HG02588 (cell line): ENCODE results near the gene SLC4A1AP.
"Not testable (repeated sequence)": the region's sequence is repeated elsewhere in the genome, so short reads cannot be mapped to it uniquely, and the experiment has no call there.

Experiments used
- ATAC-seq: cut with Tn5 transposase; IDR thresholded peaks from one replicate; pipeline ENCODE4 v1.9.1; 2021; ENCODE audit warnings: mild to moderate bottlenecking, moderate library complexity; ENCODE audit not compliant: unreplicated experiment

Gene SLC4A1AP

GRCh38 chr2:27663285-27664153 lies at the start of gene SLC4A1AP, which contains the start of gene SUPT7L:
Gene SLC4A1AP, plus strand, starts transcription at chr2:27663889. Its CDS starts 26 bp downstream, at chr2:27663915.
Gene SUPT7L, minus strand, starts transcription at chr2:27663614. Its CDS starts 1,422 bp downstream, at chr2:27662192.
- ATAC-seq = peak; percentile 63

DNA sequence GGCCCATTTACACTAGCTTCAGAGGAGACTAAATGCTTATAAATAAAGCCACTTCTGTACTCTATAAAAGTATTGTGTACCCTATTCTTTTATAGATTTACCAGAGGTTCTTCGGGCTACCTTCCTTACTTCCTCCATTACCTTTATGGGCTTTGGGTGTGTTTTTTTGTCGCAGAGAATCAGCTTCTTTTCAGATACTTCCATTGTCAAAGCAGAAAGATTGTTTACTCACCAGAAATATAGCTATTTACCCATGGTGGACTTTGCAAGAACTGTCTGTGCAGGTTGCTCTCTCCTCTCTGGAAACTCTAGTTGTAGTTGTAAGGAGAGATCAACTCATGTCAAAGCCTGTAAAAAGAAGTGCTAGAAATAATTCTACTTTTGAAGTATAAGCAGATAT lies 49.7 kb upstream of the SLC4A1AP start:
- no peak for ATAC-seq

GRCh38 chr2:27615316-27615715 lies 48.4 kb upstream of the SLC4A1AP start:
- ATAC-seq = no peak

- ATAC-seq = no peak
These were observed 42.2 kb upstream of the SLC4A1AP start for GRCh38 chr2:27621524-27621923.

GRCh38 chr2:27622921-27623384 lies 40.7 kb upstream of the SLC4A1AP start:
- ATAC-seq = no peak

- no peak for ATAC-seq
These were observed 38.7 kb upstream of the SLC4A1AP start for GRCh38 chr2:27624943-27625342.

DNA sequence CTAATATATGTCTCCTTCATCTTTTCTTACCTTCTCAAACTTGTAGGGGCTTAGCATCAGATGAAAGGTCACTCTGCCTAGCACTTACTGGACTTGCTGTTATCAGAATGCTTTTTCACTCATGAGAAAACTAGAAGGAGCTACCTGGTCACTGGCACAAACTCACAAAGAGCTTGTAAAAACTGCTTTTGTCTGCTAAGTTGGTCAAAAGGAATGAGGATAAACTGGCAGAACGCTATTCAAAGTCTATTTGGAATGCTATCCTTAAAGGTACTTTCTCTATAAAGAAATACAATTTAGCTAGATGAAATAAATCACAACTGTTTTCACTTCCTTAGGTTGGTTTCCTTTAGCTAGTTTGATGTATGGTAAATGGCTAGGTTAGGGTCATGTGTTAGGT lies 37.4 kb upstream of the SLC4A1AP start:
- ATAC-seq = not testable (repeated sequence)

GRCh38 chr2:27626921-27627320 lies 36.8 kb upstream of the SLC4A1AP start:
- ATAC-seq = not testable (repeated sequence)

DNA sequence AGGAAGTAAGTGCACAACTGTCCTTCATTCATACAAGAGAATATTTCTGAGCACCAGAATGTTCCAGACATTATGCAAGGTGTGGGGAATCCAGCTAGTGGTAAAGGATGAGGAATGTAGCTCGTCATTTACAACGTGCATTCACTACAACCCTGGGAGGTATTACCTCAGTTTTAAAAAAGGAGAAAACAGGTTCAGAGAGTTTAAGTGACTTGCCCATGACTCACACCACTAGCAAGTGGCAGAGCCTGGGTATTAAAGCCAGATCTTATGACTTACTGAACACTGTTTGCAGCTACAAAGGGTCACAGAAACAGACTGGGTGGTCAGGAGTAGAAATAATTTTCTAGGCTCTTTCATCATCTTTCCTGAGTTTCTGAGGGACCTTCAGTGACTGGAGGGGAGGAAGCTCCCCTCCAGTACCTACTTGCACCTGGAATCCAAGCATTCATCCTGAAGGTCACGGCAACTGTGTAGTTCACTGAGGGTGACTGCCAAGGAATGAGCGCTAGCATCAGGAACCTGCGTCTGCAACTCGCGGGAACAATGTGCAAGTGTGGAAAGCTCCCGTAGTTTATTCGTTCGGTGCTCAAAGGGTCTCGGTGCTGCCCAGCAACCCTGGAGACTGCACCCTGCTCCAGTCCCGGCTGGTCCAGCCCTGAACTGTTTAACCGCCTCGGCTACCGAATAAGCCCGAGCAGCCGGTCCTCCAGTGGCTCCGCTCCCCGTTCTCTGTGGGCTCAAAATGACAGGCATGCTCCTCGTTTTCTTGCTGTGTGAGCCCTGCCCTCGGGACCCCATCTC lies 35.5 kb upstream of the SLC4A1AP start:
- ATAC-seq = peak; percentile 8

GRCh38 chr2:27628767-27629709 lies 34.7 kb upstream of the SLC4A1AP start, which contains the start of the genes CCDC121 and GPN1:
Gene CCDC121, minus strand, starts transcription at chr2:27629012. Its CDS starts 1,213 bp downstream, at chr2:27627799.
Gene GPN1, plus strand, starts transcription at chr2:27629050. Its CDS starts 9 bp downstream, at chr2:27629059.
- peak; percentile 99 for ATAC-seq

DNA sequence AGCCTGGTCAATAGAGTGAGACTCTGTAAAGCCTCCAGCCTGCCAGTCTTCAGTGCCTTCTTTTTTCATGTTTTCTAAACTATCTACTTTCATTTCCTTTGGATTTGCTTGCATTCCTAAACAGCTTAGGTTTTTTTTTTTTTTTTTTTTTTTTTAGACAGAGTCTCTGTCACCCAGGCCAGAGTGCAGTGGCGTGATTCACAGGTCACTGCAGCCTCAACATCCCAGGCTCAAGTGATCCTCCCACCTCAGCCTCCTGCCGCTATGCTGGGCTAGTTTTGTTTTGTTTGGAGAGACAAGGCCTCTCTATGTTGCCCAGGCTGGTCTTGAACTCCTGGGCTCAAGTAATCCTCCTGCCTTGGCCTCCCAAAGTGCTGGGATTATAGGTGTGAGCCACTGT lies 33.4 kb upstream of the SLC4A1AP start:
- not testable (repeated sequence) for ATAC-seq

DNA sequence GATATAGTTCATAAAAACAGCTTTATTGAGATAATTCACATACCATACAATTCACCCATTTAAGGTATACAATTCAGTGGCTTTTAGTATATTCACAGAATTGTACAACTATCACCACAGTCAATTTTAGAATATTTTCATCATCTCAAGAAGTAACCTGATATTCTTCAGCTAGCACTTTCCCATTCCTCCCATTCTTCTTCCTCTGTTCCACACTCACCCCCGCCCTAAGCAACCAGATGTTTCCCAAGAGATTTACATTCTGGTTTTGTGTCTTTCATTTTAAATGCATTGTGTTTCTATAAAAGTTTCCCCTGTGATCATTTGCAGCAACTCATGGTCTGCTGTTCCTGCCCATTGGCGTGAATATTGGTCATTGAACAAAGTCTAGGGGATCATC lies 29.4 kb upstream of the SLC4A1AP start:
- no peak for ATAC-seq

DNA sequence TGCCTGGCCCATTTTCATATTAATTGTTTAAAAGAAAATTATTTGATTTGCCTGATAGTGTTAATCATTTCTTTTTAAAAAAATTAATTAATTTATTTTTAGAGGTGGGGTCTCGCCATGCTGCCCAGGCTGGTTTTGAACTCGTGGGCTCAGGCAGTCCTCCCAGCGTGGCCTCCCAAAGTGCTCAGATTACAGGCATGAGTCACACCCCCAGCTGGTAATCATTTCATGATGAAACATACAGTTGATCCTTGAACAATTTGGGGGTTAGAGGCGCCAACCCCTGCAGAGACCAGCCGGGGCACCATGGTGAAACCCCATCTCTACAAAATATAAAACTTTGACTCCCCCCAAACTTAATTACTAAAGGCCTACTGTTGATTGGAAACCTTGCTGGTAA lies 26.9 kb upstream of the SLC4A1AP start:
- no peak for ATAC-seq

DNA sequence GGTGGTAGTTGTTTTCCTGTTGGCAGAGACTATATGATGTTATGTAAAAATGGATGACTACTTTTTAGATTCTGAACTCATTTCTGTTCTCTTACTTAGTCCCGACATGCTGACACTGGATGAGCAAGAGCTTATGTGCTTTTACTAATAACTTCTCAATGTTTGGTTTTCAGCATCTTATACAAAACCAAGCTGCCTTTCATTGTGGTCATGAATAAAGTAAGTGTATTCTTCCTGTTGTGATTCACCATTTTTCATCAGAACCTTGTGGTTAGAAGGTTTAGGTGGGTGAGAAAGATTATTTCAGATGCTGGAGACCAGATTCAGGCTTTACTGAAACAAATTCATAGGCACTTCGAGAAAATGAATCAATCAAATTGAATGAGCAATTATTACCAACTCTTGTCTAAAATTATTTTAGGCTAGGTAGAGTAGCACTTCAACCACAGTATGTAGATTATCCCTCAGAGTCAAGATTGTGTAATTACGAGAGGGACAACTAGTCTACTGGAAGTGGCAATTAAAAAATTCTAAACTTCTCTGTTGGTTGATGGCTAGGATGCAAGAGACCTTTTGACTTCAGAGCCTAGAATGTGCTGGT lies 25.6 kb upstream of the SLC4A1AP start:
- no peak for ATAC-seq

DNA sequence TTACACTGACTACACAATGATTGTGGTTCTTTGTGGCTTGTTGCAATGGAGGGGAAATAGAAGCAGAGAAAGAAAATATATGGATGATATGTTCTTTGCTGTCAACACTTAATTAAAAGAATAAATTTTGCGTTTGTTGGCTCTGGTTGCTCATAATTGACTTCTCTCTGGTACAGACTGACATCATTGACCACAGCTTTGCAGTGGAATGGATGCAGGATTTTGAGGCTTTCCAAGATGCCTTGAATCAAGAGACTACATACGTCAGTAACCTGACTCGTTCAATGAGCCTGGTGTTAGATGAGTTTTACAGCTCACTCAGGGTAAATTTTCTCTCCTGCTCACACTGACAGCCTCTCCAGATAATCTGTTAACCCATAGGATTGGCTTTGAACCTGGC lies 25.0 kb upstream of the SLC4A1AP start:
- no peak for ATAC-seq

GRCh38 chr2:27640722-27641245 lies 22.9 kb upstream of the SLC4A1AP start:
- ATAC-seq = no peak

GRCh38 chr2:27645197-27645596 lies 18.5 kb upstream of the SLC4A1AP start:
- no peak for ATAC-seq

DNA sequence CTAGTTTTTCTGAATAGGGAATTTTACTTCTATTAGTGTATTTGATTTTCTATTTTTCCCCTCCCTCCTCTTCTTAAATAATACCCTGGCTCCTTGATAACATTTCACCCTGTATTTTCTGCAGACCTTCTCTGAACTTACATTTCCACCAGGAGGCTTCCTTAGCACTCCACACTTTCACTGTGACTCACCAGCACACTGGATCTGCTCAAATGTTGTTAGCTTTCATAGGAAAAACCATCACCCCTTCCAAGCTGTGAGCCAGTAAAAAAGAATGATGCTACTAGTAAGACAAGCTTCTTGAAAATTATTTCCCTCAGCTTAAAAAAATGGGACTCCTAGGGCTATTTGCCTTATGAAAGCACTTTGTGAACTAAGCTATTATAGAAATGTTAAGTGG lies 16.4 kb upstream of the SLC4A1AP start:
- no peak for ATAC-seq

GRCh38 chr2:27647737-27648136 lies 16.0 kb upstream of the SLC4A1AP start:
- no peak for ATAC-seq

- ATAC-seq = no peak
These were observed 12.6 kb upstream of the SLC4A1AP start for GRCh38 chr2:27651056-27651455.
